ENCODE results near the gene FRAS1.
"Not testable (repeated sequence)": the region's sequence is repeated elsewhere in the genome, so short reads cannot be mapped to it uniquely, and the experiment has no call there.

FRAS1 gene

GRCh38 chr4:78081541-78081940, 24.4 kb downstream of the FRAS1 start:
- no peak overlapping the region for H3K4me3 ChIP-seq (ENCODE audit: low read depth, low read length)
- TF ChIP-seq, protein P1, sequence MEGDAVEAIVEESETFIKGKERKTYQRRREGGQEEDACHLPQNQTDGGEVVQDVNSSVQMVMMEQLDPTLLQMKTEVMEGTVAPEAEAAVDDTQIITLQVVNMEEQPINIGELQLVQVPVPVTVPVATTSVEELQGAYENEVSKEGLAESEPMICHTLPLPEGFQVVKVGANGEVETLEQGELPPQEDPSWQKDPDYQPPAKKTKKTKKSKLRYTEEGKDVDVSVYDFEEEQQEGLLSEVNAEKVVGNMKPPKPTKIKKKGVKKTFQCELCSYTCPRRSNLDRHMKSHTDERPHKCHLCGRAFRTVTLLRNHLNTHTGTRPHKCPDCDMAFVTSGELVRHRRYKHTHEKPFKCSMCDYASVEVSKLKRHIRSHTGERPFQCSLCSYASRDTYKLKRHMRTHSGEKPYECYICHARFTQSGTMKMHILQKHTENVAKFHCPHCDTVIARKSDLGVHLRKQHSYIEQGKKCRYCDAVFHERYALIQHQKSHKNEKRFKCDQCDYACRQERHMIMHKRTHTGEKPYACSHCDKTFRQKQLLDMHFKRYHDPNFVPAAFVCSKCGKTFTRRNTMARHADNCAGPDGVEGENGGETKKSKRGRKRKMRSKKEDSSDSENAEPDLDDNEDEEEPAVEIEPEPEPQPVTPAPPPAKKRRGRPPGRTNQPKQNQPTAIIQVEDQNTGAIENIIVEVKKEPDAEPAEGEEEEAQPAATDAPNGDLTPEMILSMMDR (conservative IDR thresholded peaks at IDR 0.05; ENCODE audit: low read depth, low read length): no peak
- DNase-seq (ENCODE audit: low read depth): no peak

- DNase-seq (ENCODE audit: low read depth): no peak
- TF ChIP-seq, protein P1 (conservative IDR thresholded peaks at IDR 0.05; ENCODE audit: low read depth, low read length): no peak
- H3K4me3 ChIP-seq (ENCODE audit: low read depth, low read length): no peak overlapping the region
Measured at GRCh38 chr4:78083035-78083434, 25.9 kb downstream of the FRAS1 start.

- no peak for DNase-seq (ENCODE audit: low read depth)
- H3K4me3 ChIP-seq (ENCODE audit: low read depth, low read length): no peak overlapping the region
- TF ChIP-seq, protein P1 (conservative IDR thresholded peaks at IDR 0.05; ENCODE audit: low read depth, low read length): no peak
Measured at GRCh38 chr4:78091534-78091933, 34.4 kb downstream of the FRAS1 start.

DNA sequence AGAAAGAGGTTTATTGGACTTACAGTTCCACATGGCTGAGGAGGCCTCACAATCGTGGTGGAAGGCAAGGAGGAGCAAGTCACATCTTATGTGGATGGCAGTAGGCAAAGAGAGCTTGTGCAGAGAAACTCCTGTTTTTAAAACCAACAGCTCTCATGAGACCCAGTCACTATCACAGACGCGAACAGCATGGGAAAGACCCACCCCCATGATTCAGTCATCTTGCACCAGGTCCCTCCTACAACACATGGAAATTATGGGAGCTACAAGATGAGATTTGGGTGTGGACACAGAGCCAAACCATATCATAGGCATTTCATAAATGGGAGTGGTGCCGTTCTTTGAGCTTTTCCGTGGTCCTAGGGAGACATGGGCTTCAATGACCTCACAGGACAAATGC, 35.2 kb downstream of the FRAS1 start:
- H3K4me3 ChIP-seq (ENCODE audit: low read depth, low read length); DNase-seq (ENCODE audit: low read depth): not testable (repeated sequence)

GRCh38 chr4:78092850-78093249, 35.7 kb downstream of the FRAS1 start:
- no peak overlapping the region for H3K4me3 ChIP-seq (ENCODE audit: low read depth, low read length)
- TF ChIP-seq, protein P1 (conservative IDR thresholded peaks at IDR 0.05; ENCODE audit: low read depth, low read length): no peak
- DNase-seq (ENCODE audit: low read depth): no peak

DNA sequence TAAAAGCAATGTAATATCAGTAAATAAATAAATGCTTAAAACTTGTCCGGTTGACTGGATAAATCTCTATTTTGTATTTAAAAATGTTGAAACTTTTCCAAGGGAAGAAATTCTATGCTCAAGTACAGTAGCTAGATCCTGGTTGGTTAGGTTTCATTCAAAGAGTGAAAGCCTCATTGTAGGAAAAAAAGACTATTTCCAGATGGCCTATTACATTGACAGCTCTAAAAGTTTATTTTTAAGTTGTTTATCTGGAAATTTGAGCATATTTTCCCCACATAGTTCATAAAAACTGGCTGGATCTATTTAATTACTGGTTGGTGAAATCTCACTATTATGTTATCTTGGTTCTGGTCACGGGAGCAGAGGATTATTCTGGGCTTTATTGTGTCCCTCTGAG, 38.0 kb downstream of the FRAS1 start:
- H3K4me3 ChIP-seq (ENCODE audit: low read depth, low read length): no peak overlapping the region
- no peak for DNase-seq (ENCODE audit: low read depth)
- TF ChIP-seq, protein P1 (conservative IDR thresholded peaks at IDR 0.05; ENCODE audit: low read depth, low read length): no peak

DNA sequence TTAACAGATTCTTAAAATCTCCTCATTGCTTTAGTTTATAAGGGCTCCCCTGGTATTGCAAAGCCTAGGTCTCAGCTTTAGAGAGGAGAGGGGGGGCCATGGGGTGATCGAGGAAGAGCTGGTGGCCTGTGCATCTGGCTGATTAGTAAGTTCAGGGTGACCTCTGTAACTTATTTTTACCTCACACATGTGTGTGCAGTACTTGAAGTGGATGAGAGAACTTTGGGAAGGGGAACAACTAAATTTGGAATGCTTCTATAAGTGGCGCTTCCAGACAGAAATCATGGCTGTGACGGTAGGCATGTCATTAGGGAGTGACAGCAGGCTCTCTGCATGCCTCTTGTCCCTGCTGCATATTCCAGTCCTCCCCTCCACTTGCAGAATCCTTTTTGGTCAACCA, 41.9 kb downstream of the FRAS1 start:
- TF ChIP-seq, protein P1 (conservative IDR thresholded peaks at IDR 0.05; ENCODE audit: low read depth, low read length): no peak
- DNase-seq (ENCODE audit: low read depth): no peak

DNA sequence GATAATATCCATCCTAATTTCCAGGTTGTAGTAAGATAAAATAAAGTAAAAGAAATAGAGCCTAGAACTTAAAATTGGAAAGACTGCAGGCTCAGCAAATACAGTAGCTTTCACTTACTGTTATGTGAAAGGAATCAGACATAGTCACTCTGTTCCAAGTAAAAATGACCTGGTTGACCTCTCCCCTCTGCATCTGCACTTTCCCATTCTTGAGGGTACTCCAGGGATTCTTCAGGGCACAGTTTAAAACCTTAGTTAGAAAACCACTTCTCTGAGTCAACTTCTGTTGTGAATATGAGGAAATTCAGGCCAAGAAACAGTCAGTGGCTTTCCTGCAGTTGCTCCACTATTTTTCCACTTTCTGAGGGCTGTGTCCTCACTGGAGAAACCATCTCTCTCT, 42.9 kb downstream of the FRAS1 start:
- H3K4me3 ChIP-seq (ENCODE audit: low read depth, low read length): no peak overlapping the region
- TF ChIP-seq, protein P1 (conservative IDR thresholded peaks at IDR 0.05; ENCODE audit: low read depth, low read length): no peak
- peak; percentile 7 for DNase-seq (ENCODE audit: low read depth)

More for the DNA sequence above, 41.9 kb downstream of the FRAS1 start:
- H3K4me3 ChIP-seq (ENCODE audit: low read depth, low read length): no peak overlapping the region

Data from choroid plexus epithelial cell (primary cell).